ENCODE measurements around the gene ROGDI.

ROGDI gene

DNA sequence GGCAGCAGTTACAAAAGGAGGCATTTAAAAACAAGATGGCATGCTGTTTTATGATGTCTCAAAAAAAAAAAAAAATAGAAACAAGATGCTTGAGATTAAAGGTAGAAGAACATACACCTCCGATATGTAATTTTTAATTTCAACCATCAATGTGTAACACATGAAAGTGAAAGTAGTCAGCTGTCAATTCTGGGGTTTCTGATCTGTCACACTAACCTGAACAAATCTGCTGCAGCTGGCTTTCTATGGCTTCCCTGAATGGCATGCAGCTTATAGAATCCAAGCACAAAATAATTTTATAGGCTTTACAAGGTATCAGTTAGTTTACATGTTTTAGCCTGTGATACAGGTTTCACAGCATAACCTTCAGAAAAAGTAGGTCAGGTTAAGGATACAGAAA is 31.2 kb upstream of the ROGDI start (continued):
- TF ChIP-seq SNAI2 (CRISPR knock-in tag; IDR thresholded peaks at IDR 0.05) (no peak), RARB (CRISPR knock-in tag; IDR thresholded peaks at IDR 0.05) (no peak), GLIS3 (CRISPR knock-in tag; IDR thresholded peaks at IDR 0.05) (no peak)

DNA sequence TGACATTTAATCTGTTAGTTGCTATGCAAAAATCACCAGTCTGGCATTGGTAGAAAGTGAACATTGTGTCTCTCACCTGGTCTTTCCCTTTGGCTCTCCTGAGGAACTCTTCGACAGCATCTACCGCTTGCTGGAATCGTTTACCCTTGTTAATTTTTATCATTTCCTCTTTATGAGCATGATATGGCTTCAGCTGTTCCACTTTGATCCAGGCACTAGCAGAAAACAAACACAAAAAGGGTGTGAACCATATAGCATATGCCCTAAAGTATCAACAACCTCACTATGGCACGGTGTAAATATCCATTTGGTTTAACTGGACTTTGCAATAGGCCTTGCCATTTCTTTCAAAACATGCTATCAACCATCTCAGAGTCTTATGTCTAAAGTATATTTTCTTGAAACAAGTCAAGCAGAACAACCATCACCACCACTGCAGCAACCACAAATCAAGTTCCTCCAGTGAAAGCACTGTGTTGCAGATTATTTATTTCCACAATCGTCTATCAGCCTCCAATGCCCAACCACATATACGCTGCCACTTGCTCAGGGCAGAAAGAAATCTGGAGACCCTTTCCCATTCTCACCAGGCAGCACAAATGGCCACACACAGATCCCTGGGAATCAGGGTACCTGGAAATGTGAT is 30.4 kb upstream of the ROGDI start:
- no peak for TF ChIP-seq ZC3H10 (CRISPR knock-in tag; IDR thresholded peaks at IDR 0.05)
- no peak for TF ChIP-seq GLIS3 (CRISPR knock-in tag; IDR thresholded peaks at IDR 0.05)
- TF ChIP-seq ZNF70 (CRISPR knock-in tag; IDR thresholded peaks at IDR 0.05): no peak
- no peak for TF ChIP-seq BACH2 (CRISPR knock-in tag; IDR thresholded peaks at IDR 0.05; ENCODE audit: borderline replicate concordance)
- TF ChIP-seq TCF4 (CRISPR knock-in tag; IDR thresholded peaks at IDR 0.05; ENCODE audit: borderline replicate concordance): no peak
- ATAC-seq: no peak

DNA sequence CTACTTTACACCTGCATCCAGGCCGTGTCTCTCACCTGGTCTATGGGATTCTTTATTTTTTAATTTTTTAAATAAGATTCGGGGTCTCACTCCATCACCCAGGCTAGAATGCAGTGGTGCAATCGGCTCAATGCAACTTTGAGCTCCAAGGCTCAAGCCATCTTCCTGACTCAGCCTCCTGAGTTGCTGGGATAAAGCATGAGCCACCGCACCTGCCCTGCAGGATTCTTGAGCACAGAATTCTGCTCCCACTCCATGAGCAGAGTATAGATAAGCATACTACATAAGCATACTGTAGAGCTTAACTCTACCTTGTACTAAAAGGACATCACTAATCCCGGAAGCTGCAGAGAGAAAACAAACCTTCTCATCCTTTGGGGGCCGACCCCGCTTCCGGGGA is 29.2 kb upstream of the ROGDI start:
- no peak for ATAC-seq
- TF ChIP-seq, protein P1, sequence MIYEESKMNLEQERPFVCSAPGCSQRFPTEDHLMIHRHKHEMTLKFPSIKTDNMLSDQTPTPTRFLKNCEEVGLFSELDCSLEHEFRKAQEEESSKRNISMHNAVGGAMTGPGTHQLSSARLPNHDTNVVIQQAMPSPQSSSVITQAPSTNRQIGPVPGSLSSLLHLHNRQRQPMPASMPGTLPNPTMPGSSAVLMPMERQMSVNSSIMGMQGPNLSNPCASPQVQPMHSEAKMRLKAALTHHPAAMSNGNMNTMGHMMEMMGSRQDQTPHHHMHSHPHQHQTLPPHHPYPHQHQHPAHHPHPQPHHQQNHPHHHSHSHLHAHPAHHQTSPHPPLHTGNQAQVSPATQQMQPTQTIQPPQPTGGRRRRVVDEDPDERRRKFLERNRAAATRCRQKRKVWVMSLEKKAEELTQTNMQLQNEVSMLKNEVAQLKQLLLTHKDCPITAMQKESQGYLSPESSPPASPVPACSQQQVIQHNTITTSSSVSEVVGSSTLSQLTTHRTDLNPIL (CRISPR knock-in tag; IDR thresholded peaks at IDR 0.05; ENCODE audit: low read depth): no peak
- TF ChIP-seq OSR1 (CRISPR knock-in tag; IDR thresholded peaks at IDR 0.05): no peak
- TF ChIP-seq, protein P2, sequence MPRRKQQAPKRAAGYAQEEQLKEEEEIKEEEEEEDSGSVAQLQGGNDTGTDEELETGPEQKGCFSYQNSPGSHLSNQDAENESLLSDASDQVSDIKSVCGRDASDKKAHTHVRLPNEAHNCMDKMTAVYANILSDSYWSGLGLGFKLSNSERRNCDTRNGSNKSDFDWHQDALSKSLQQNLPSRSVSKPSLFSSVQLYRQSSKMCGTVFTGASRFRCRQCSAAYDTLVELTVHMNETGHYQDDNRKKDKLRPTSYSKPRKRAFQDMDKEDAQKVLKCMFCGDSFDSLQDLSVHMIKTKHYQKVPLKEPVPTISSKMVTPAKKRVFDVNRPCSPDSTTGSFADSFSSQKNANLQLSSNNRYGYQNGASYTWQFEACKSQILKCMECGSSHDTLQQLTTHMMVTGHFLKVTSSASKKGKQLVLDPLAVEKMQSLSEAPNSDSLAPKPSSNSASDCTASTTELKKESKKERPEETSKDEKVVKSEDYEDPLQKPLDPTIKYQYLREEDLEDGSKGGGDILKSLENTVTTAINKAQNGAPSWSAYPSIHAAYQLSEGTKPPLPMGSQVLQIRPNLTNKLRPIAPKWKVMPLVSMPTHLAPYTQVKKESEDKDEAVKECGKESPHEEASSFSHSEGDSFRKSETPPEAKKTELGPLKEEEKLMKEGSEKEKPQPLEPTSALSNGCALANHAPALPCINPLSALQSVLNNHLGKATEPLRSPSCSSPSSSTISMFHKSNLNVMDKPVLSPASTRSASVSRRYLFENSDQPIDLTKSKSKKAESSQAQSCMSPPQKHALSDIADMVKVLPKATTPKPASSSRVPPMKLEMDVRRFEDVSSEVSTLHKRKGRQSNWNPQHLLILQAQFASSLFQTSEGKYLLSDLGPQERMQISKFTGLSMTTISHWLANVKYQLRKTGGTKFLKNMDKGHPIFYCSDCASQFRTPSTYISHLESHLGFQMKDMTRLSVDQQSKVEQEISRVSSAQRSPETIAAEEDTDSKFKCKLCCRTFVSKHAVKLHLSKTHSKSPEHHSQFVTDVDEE (CRISPR knock-in tag; IDR thresholded peaks at IDR 0.05): no peak
- TF ChIP-seq ZFP3 (CRISPR knock-in tag; IDR thresholded peaks at IDR 0.05): no peak
- TF ChIP-seq PPARA (CRISPR knock-in tag; IDR thresholded peaks at IDR 0.05; ENCODE audit: borderline replicate concordance): no peak
- no peak for TF ChIP-seq ISL1 (CRISPR knock-in tag; IDR thresholded peaks at IDR 0.05)
- no peak for TF ChIP-seq BACH2 (CRISPR knock-in tag; IDR thresholded peaks at IDR 0.05; ENCODE audit: borderline replicate concordance)
- TF ChIP-seq, protein P3, sequence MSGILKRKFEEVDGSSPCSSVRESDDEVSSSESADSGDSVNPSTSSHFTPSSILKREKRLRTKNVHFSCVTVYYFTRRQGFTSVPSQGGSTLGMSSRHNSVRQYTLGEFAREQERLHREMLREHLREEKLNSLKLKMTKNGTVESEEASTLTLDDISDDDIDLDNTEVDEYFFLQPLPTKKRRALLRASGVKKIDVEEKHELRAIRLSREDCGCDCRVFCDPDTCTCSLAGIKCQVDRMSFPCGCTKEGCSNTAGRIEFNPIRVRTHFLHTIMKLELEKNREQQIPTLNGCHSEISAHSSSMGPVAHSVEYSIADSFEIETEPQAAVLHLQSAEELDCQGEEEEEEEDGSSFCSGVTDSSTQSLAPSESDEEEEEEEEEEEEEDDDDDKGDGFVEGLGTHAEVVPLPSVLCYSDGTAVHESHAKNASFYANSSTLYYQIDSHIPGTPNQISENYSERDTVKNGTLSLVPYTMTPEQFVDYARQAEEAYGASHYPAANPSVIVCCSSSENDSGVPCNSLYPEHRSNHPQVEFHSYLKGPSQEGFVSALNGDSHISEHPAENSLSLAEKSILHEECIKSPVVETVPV (CRISPR knock-in tag; IDR thresholded peaks at IDR 0.05): no peak
- no peak for TF ChIP-seq ZNF565 (CRISPR knock-in tag; conservative IDR thresholded peaks at IDR 0.05; ENCODE audit: low read depth)
- TF ChIP-seq TCF4 (CRISPR knock-in tag; IDR thresholded peaks at IDR 0.05; ENCODE audit: borderline replicate concordance): no peak

DNA sequence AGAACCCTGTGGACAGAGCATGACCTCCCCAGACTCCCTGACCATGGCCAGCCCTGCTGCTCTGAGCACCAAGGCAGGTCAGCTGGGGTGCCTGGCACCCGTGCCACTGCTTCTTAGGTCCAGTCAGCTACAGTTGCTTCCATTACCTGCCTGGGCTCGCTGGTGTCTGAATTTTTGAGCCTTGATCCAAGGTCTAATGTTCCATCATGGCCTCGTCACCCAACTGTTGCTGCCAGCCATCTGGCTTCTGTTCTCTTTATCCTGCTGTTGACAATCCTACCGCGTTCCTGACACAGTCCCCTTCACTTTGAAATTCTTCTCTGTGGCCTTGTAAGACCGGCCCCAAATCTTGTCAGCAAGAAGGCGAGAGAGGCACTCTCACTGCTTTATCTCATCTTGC is 28.0 kb upstream of the ROGDI start:
- TF ChIP-seq TOX (CRISPR knock-in tag; IDR thresholded peaks at IDR 0.05; ENCODE audit: borderline replicate concordance) (no peak), ZC3H10 (CRISPR knock-in tag; IDR thresholded peaks at IDR 0.05) (no peak), CSDC2 (CRISPR knock-in tag; IDR thresholded peaks at IDR 0.05) (no peak), ISL1 (CRISPR knock-in tag; IDR thresholded peaks at IDR 0.05) (no peak), BACH2 (CRISPR knock-in tag; IDR thresholded peaks at IDR 0.05; ENCODE audit: borderline replicate concordance) (no peak), ZNF565 (CRISPR knock-in tag; conservative IDR thresholded peaks at IDR 0.05; ENCODE audit: low read depth) (no peak), OSR1 (CRISPR knock-in tag; IDR thresholded peaks at IDR 0.05) (no peak), ESRRG (CRISPR knock-in tag; IDR thresholded peaks at IDR 0.05) (no peak), SNAI2 (CRISPR knock-in tag; IDR thresholded peaks at IDR 0.05) (no peak), RARB (CRISPR knock-in tag; IDR thresholded peaks at IDR 0.05) (no peak)
- TF ChIP-seq, protein P4, sequence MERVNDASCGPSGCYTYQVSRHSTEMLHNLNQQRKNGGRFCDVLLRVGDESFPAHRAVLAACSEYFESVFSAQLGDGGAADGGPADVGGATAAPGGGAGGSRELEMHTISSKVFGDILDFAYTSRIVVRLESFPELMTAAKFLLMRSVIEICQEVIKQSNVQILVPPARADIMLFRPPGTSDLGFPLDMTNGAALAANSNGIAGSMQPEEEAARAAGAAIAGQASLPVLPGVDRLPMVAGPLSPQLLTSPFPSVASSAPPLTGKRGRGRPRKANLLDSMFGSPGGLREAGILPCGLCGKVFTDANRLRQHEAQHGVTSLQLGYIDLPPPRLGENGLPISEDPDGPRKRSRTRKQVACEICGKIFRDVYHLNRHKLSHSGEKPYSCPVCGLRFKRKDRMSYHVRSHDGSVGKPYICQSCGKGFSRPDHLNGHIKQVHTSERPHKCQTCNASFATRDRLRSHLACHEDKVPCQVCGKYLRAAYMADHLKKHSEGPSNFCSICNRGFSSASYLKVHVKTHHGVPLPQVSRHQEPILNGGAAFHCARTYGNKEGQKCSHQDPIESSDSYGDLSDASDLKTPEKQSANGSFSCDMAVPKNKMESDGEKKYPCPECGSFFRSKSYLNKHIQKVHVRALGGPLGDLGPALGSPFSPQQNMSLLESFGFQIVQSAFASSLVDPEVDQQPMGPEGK (CRISPR knock-in tag; IDR thresholded peaks at IDR 0.05; ENCODE audit: borderline replicate concordance): no peak
- TF ChIP-seq, protein P3 (CRISPR knock-in tag; IDR thresholded peaks at IDR 0.05): no peak
- ATAC-seq: no peak

Data from SK-N-SH treated with all-trans-retinoic acid at 6 μM for 48 hours (cell line).